K562 (cell line): ENCODE data around the gene SLC33A1. TPM values are rescaled to one million over a fixed set of nuclear protein-coding genes. Genes with fewer than 3 reads are reported as not detected.

Experiments used
- CSDE1 ChIP-seq, 2 experiments: fragments of 450-650 bp; IDR thresholded peaks; 2 replicates each; pipeline ENCODE4 v1.6.1; 2016; ENCODE audit warnings: mild to moderate bottlenecking in 1 of 2
- E2F6 ChIP-seq, 2 experiments: IDR thresholded peaks; 2 replicates each; pipeline ENCODE4 v1.6.1; 2011; ENCODE audit warnings: borderline replicate concordance in 1 of 2, control low read depth in 1 of 2, low read depth in 1 of 2, low read length in 1 of 2, mild to moderate bottlenecking in 1 of 2, mixed read lengths in 1 of 2, moderate library complexity in 1 of 2; ENCODE audit not compliant: insufficient read depth in 1 of 2, insufficient read length in 1 of 2, poor library complexity in 1 of 2, severe bottlenecking in 1 of 2; ENCODE audit errors: extremely low read depth in 1 of 2
- ESRRA ChIP-seq: fragments of 450-650 bp; IDR thresholded peaks from 2 replicates; pipeline ENCODE4 v1.6.1; 2014; ENCODE audit warnings: low read depth, mild to moderate bottlenecking, moderate library complexity, borderline replicate concordance
- FOXM1 ChIP-seq, 2 experiments: fragments of 450-650 bp in 1 of 2; sonication (generic) in 1 of 2; formaldehyde crosslinking in 1 of 2; IDR thresholded peaks; 2 replicates each; pipeline versions ENCODE4 v1.6.1 to v1.9.0; 2017 to 2022; ENCODE audit warnings: low read depth in 2 of 2, mild to moderate bottlenecking in 2 of 2, missing genetic modification reagents in 1 of 2, moderate library complexity in 1 of 2
- FOXP1 ChIP-seq: sonication (generic); formaldehyde crosslinking; IDR thresholded peaks from 2 replicates; pipeline ENCODE4 v1.8.0; 2022; ENCODE audit warnings: mild to moderate bottlenecking, missing genetic modification reagents
- GABPB2 ChIP-seq: fragments of 250-450 bp; sonication (Bioruptor Pico); conservative IDR thresholded peaks from 2 replicates; pipeline ENCODE4 v1.5.1; 2021; ENCODE audit warnings: mild to moderate bottlenecking
- HEY1 ChIP-seq: fragments of 250-450 bp; sonication (Bioruptor Pico); IDR thresholded peaks from 2 replicates; pipeline ENCODE4 v1.5.0; 2020; ENCODE audit warnings: mild to moderate bottlenecking, moderate library complexity, borderline replicate concordance
- HSF4 ChIP-seq: fragments of 250-450 bp; sonication (Bioruptor Pico); IDR thresholded peaks from 2 replicates; pipeline ENCODE4 v2.1.2; 2022; ENCODE audit warnings: mild to moderate bottlenecking, moderate library complexity, borderline replicate concordance
- KLF16 ChIP-seq: IDR thresholded peaks from 2 replicates; pipeline ENCODE4 v1.6.1; 2016; ENCODE audit warnings: antibody characterized with exemption
- NCOA2 ChIP-seq, 2 experiments: fragments of 450-650 bp; IDR thresholded peaks; 2 replicates each; pipeline ENCODE4 v1.6.1; 2018; ENCODE audit warnings: mild to moderate bottlenecking in 2 of 2, moderate library complexity in 1 of 2; ENCODE audit not compliant: partially characterized antibody in 2 of 2
- NFRKB ChIP-seq: fragments of 450-650 bp; IDR thresholded peaks from 2 replicates; pipeline ENCODE4 v1.6.1; 2016; ENCODE audit warnings: low read depth
- POLR2B ChIP-seq: fragments of 450-650 bp; IDR thresholded peaks from 2 replicates; pipeline ENCODE4 v1.6.1; 2018; ENCODE audit warnings: low read depth; ENCODE audit not compliant: partially characterized antibody
- RBBP5 ChIP-seq: fragments of 200-600 bp; sonication (generic); IDR thresholded peaks from 2 replicates; pipeline ENCODE4 v1.6.1; 2012; ENCODE audit warnings: borderline replicate concordance, mild to moderate bottlenecking, low read length, control low read depth, inconsistent platforms; ENCODE audit not compliant: insufficient read depth, poor library complexity, severe bottlenecking
- SAFB2 ChIP-seq: fragments of 200-400 bp; formaldehyde crosslinking; IDR thresholded peaks from 2 replicates; pipeline ENCODE4 v1.6.1; 2018; ENCODE audit warnings: borderline replicate concordance, low read length, low read depth, moderate library complexity; ENCODE audit not compliant: severe bottlenecking
- SMARCA5 ChIP-seq: fragments of 450-650 bp; IDR thresholded peaks from 2 replicates; pipeline ENCODE4 v1.6.1; 2016
- SRSF7 ChIP-seq: fragments of 200-400 bp; formaldehyde crosslinking; optimal IDR thresholded peaks from 2 replicates; pipeline ENCODE3; 2017; ENCODE audit warnings: mild to moderate bottlenecking, low read depth, low read length
- ZBTB49 ChIP-seq: sonication (generic); formaldehyde crosslinking; IDR thresholded peaks from 2 replicates; pipeline ENCODE4 v1.8.0; 2022; ENCODE audit warnings: missing genetic modification reagents, mild to moderate bottlenecking, borderline replicate concordance
- ZNF696 ChIP-seq: fragments of 250-450 bp; sonication (Bioruptor Pico); conservative IDR thresholded peaks from 2 replicates; pipeline ENCODE4 v1.4.0; 2020; ENCODE audit warnings: mild to moderate bottlenecking, moderate library complexity
- ZNF766 ChIP-seq: fragments of 200-800 bp; sonication (Bioruptor generic); conservative IDR thresholded peaks from 2 replicates; pipeline ENCODE4 v1.6.1; 2016; ENCODE audit warnings: missing genetic modification characterization, missing compliant biosample characterization
- polyA plus RNA-seq, 8 experiments: library from polyadenylated mRNA; depleted of rRNA in 4 of 8; stranded (reverse) in 5 of 8; unstranded in 3 of 8; fragments of >200 nt; fragmentation: Nextera tagmentation in 2 of 8; fragmentation: Illumina TruSeq in 1 of 8; extraction: Ambion mirVana in 2 of 8; extraction: Trizol in 1 of 8; gene quantifications; 2 replicates each; pipeline versions ENCODE4 v1.2.1 to v1.2.3, GENCODE V29; 2011 to 2014; ENCODE audit warnings: inconsistent platforms in 1 of 8, missing spikeins in 1 of 8
- total RNA-seq, 7 experiments: library from RNA; depleted of rRNA in 6 of 7; stranded (reverse); fragments of >200 nt in 6 of 7; fragmentation: Illumina TruSeq in 2 of 7; extraction: Trizol in 2 of 7; gene quantifications; 2 replicates each; pipeline versions ENCODE4 v1.2.1 to v1.2.3, GENCODE V29; 2011 to 2021; ENCODE audit warnings: low replicate concordance in 1 of 7
- TF ChIP-seq, protein P1 (sequence below), 2 experiments: fragments of 450-650 bp in 1 of 2; IDR thresholded peaks; 2 replicates each; pipeline ENCODE4 v1.6.1; 2011 to 2017; ENCODE audit warnings: low read depth in 2 of 2, antibody characterized with exemption in 1 of 2, borderline replicate concordance in 1 of 2, low read length in 1 of 2, mild to moderate bottlenecking in 1 of 2, mixed read lengths in 1 of 2; ENCODE audit not compliant: control insufficient read depth in 1 of 2

SLC33A1 gene
- total and polyA plus RNA-seq, 9 of the 15 experiments (the other 6 are each of a cell fraction or from before 2014, with no cell fraction given): 6.2 to 26.8 (median 19.6) TPM

GRCh38 chr3:155870945-155871745 is 16.9 kb upstream of the SLC33A1 start (continued):
- TF ChIP-seq ZBTB49: no peak
- no peak for TF ChIP-seq SAFB2
- TF ChIP-seq HSF4 (CRISPR knock-in tag): no peak
- no peak for TF ChIP-seq SMARCA5
- TF ChIP-seq RBBP5: peak; percentile 70
- TF ChIP-seq ZNF696: no peak
- 0 out of 2 replicates have a peak, but pooled peaks have one; percentile 40 for TF ChIP-seq ZNF766 (CRISPR knock-in tag)
- peak; percentile 32; the same call in 1 of the 2 replicates for TF ChIP-seq NFRKB
- TF ChIP-seq FOXP1: peak; percentile 6; the same call in 1 of the 2 replicates
- no peak for TF ChIP-seq POLR2B
- no peak for TF ChIP-seq CSDE1 (IDR thresholded peaks at IDR 0.05)
- no peak for TF ChIP-seq FOXM1 (IDR thresholded peaks at IDR 0.05; ENCODE audit: low read depth)
- peak; percentile 44; the same call in 1 of the 2 replicates for TF ChIP-seq FOXM1 (CRISPR knock-in tag; IDR thresholded peaks at IDR 0.05; ENCODE audit: low read depth)
- no peak for TF ChIP-seq ESRRA
- TF ChIP-seq HEY1 (CRISPR knock-in tag): no peak
- TF ChIP-seq GABPB2 (CRISPR knock-in tag): no peak
- TF ChIP-seq KLF16: no peak
- no peak for TF ChIP-seq SRSF7
- peak; percentile 90 to 95 for TF ChIP-seq E2F6 (IDR thresholded peaks at IDR 0.05; ENCODE audit: borderline replicate concordance in 1 of 2, extremely low read depth in 1 of 2, insufficient read depth in 1 of 2, insufficient read length in 1 of 2, low read depth in 1 of 2, low read length in 1 of 2, poor library complexity in 1 of 2, severe bottlenecking in 1 of 2)
- TF ChIP-seq, protein P1, sequence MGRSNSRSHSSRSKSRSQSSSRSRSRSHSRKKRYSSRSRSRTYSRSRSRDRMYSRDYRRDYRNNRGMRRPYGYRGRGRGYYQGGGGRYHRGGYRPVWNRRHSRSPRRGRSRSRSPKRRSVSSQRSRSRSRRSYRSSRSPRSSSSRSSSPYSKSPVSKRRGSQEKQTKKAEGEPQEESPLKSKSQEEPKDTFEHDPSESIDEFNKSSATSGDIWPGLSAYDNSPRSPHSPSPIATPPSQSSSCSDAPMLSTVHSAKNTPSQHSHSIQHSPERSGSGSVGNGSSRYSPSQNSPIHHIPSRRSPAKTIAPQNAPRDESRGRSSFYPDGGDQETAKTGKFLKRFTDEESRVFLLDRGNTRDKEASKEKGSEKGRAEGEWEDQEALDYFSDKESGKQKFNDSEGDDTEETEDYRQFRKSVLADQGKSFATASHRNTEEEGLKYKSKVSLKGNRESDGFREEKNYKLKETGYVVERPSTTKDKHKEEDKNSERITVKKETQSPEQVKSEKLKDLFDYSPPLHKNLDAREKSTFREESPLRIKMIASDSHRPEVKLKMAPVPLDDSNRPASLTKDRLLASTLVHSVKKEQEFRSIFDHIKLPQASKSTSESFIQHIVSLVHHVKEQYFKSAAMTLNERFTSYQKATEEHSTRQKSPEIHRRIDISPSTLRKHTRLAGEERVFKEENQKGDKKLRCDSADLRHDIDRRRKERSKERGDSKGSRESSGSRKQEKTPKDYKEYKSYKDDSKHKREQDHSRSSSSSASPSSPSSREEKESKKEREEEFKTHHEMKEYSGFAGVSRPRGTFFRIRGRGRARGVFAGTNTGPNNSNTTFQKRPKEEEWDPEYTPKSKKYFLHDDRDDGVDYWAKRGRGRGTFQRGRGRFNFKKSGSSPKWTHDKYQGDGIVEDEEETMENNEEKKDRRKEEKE (IDR thresholded peaks at IDR 0.05; ENCODE audit: borderline replicate concordance in 1 of 2, control insufficient read depth in 1 of 2, low read depth in 2 of 2, low read length in 1 of 2): no peak
- no peak for TF ChIP-seq NCOA2 (IDR thresholded peaks at IDR 0.05; ENCODE audit: partially characterized antibody in 2 of 2)
